HepG2 (cell line): ENCODE measurements around the gene KRCC1.

ENCODE experiments used
- ATF1 ChIP-seq: IDR thresholded peaks from 2 replicates; pipeline ENCODE4 v1.6.1; 2016; ENCODE audit warnings: mild to moderate bottlenecking, control low read depth
- KLF13 ChIP-seq: sonication (generic); formaldehyde crosslinking; IDR thresholded peaks from 2 replicates; pipeline ENCODE4 v1.4.0; 2020; ENCODE audit warnings: mild to moderate bottlenecking, missing genetic modification reagents
- TEAD3 ChIP-seq: optimal IDR thresholded peaks from 2 replicates; pipeline ENCODE3; 2016; ENCODE audit warnings: borderline replicate concordance
- ZIK1 ChIP-seq: sonication (generic); formaldehyde crosslinking; IDR thresholded peaks from 2 replicates; pipeline ENCODE4 v1.5.0; 2020; ENCODE audit warnings: mild to moderate bottlenecking, low read depth, missing genetic modification reagents, borderline replicate concordance

- TF ChIP-seq TEAD3 (CRISPR knock-in tag) (no peak), ATF1 (CRISPR knock-in tag) (no peak), ZIK1 (CRISPR knock-in tag) (no peak), KLF13 (CRISPR knock-in tag) (no peak)
Observed at GRCh38 chr2:88061295-88061694, 5.7 kb upstream of the KRCC1 start.
